HG02571 (cell line): ENCODE data around the gene UGT1A4.

ENCODE experiments used
- ATAC-seq: cut with Tn5 transposase; IDR thresholded peaks from one replicate; pipeline ENCODE4 v1.9.1; 2021; ENCODE audit warnings: mild to moderate bottlenecking, moderate library complexity; ENCODE audit not compliant: unreplicated experiment

The UGT1A4 gene

DNA sequence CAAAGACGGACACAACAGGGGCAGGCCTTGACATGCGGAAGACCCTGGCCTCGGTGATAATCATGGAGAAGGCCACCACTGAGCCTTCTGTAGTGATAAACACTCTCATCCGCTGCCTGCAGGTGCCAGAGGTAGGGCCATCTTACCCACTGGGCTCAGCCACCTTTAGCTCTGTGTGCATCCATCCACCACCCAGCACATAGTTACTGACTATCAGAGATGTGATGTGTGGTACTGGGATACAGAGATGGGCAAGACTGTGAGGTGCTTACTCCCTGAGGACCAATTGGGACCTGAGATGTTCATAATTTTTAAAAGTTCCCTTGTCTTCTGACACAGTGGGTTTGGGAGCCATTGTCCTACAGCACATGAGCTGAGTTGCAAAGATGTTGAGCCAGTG, 61.2 kb downstream of the UGT1A4 start:
- ATAC-seq, result no peak

DNA sequence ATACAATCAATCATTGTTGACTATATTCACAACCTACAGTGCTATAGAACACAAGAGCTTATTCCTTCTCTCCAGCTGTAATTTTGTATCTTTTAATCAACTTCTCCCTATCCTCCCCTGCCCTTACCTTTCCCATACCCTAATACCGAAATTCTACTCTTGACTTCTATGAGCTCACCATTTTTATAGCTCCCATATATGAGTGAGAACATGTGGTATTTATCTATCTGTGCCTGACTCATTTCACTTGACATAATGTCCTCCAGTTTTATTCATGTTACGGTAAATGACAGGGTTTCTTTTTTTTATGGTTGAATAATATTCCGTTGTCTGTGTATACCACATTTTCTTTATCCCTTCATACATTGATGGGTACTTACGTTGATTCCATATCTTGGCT, 62.2 kb downstream of the UGT1A4 start:
- ATAC-seq, result no peak

- ATAC-seq, result no peak
Observed at GRCh38 chr2:233789554-233789953, 71.0 kb downstream of the UGT1A4 start.

- ATAC-seq, result no peak
Observed at GRCh38 chr2:233791151-233791882, 72.8 kb downstream of the UGT1A4 start.

GRCh38 chr2:233791883-233792329, 73.4 kb downstream of the UGT1A4 start:
- no peak for ATAC-seq

- ATAC-seq, result no peak
Observed at GRCh38 chr2:233792720-233793119, 74.2 kb downstream of the UGT1A4 start.

- ATAC-seq, result no peak
Observed at GRCh38 chr2:233793465-233794127, 75.1 kb downstream of the UGT1A4 start.

GRCh38 chr2:233794128-233794658, 75.7 kb downstream of the UGT1A4 start:
- no peak for ATAC-seq

- ATAC-seq, result no peak
Observed at GRCh38 chr2:233795735-233796171, 77.2 kb downstream of the UGT1A4 start.

DNA sequence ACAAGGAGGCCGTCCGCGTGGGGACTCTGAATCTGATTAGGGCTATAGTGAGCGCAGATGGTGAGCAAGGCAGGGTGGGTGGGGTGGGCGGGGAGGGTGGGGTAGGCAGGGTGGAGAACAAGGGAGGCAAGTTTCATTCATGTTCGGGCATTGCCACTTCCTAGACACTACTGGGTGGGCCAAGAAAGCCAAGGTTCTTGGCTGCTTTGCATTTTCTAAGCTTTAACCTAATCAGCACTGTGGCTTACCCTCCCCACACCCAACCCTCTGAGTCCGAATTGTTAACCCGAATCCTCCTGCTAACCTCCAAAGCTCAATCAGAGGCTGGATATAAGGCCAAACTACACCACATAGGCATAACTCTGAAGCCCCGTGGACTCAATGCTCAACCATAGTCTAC, 77.7 kb downstream of the UGT1A4 start:
- no peak for ATAC-seq

GRCh38 chr2:233798335-233799086, 80.0 kb downstream of the UGT1A4 start:
- ATAC-seq, result no peak

DNA sequence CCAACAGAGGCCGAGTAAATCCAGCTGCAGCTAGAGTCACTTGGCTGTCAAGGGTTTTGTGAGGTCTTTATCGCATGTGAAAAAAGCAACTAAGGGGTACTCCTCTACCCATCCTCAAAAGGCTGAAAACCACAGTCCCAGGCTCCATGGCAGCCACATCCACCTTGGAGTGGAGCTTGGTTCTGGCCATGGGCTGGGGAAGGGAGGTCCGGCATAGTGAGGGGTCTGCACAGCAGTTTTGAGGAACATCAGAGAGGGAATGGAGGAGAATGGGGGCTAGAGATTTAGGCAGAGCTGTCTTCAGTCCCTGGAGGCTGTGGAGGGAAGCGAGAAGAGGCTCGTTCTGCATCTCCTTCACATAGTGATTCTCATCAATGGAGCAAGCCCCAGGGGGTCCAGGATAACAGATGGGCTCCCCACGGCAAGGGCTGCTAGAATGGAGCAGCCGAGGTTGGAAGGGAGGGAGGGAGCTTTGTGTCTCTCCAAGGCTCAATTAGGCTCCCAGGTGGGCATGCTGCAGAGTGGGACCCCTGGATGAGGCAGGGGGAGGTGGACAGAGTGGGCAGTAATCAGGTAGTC, 80.6 kb downstream of the UGT1A4 start:
- no peak for ATAC-seq

DNA sequence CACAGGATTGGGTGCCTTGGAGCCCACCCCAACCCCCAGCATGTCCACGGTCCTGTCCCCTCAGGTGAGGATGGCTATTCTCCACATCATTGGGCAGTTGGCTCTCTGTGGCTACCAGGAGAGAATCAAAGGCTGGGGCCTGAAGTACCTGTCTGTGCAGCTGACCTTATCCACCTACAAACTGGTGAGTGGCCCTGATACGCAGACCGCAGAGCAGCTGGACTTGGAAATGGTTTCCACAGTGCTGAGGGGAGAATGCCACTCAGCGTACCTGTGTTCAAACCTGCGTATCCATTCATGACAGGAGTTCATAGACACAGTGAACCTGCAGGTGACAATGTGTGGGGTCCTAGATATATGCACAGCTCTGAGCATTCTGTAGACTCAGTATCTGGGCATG, 81.2 kb downstream of the UGT1A4 start:
- no peak for ATAC-seq

DNA sequence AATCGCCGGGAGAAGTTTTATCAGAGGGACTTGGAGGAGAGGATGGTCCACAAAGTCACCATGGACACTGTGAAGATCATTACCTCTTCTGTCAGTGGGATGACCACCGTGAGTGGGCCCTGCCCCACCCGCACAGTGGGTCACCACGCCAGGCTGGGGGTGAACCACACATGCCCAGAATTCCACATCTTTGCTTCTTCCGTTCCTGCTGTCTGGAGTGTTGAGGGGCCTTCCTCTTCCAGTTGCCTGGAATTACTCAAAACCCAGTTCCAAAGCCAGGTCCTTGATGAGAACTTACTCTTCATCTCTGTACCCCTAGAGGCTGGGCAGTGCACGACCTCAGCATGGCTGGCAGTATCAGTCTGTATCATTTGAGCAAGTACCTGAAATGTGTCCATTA, 81.7 kb downstream of the UGT1A4 start:
- ATAC-seq, result no peak

- ATAC-seq, result no peak
Observed at GRCh38 chr2:233801357-233802131, 83.0 kb downstream of the UGT1A4 start.

GRCh38 chr2:233802132-233802815, 83.7 kb downstream of the UGT1A4 start:
- no peak for ATAC-seq

DNA sequence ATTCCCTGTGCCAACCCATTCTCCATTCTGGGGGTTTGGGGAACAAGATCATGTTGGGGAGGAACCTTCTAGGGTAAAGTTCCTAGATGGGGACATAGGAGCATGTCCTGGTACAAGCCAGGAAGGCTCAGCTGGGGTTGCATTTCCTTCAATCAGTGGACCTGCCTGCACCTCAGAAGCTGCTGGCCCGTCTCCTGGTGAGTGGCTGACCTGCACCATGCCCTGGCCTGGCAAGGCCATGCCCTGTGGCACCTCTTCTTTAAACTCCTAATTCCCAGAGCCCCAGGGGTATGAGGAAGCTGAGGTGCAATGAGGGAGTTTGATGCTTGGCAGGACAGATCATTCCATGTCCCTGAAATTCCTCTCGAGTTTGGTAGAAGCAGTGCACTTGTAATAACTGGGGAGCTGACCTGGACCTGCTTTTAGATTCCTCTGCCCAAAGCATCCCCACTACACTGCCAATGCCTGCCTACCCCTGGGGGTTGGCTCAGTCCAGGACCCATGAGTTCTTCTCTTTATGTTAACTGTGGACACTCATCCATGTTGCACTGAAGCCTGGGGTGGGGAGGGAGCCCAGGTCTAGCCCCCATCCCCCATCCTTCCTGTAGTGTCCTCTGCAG, 84.9 kb downstream of the UGT1A4 start:
- no peak for ATAC-seq

- no peak for ATAC-seq
Observed at GRCh38 chr2:233803994-233804393, 85.5 kb downstream of the UGT1A4 start.

GRCh38 chr2:233807215-233807865, 88.8 kb downstream of the UGT1A4 start:
- no peak for ATAC-seq
